C4-2B (cell line): ENCODE measurements around the gene SYTL1.

Experiments used
- ZFX ChIP-seq: fragments of 450-650 bp; IDR thresholded peaks from 2 replicates; pipeline ENCODE4 v1.6.1; 2017
- TF ChIP-seq, protein P1 (sequence below): fragments of 450-650 bp; conservative IDR thresholded peaks from 2 replicates; pipeline ENCODE4 v1.5.1; 2017; ENCODE audit warnings: mild to moderate bottlenecking

DNA sequence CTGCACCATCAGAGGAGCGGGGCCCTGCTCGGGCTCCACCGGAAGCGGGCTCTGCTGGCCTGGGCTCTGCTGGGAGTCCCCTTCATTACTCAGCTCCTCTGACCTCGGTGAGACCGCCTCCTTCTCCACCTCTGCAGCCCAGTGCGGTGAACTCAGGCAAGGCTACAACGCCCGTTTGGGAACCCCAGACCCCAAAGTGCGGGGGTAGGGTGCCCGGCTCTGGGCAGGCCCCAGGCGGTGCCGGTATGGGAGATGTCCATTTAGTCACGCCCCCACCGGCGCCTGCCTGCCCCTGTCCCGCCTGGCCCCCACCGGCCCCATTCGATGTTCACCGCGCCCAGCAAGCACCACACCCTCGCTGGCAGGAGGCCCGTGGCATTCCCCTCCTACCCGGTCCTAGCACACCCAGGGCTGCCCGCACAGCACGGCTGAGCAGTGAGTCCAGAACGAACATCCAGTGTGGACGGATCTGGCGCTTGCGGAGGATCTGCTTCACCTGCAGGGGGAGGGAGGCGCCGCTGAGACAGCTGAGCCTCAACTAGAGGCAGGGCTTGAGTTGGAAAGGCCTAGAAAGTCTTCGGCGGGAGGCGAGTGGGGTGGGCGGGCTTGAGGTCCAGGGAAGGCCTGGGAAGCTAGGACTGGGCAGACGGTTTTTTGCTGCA is 14.9 kb downstream of the SYTL1 start:
- TF ChIP-seq, protein P1, sequence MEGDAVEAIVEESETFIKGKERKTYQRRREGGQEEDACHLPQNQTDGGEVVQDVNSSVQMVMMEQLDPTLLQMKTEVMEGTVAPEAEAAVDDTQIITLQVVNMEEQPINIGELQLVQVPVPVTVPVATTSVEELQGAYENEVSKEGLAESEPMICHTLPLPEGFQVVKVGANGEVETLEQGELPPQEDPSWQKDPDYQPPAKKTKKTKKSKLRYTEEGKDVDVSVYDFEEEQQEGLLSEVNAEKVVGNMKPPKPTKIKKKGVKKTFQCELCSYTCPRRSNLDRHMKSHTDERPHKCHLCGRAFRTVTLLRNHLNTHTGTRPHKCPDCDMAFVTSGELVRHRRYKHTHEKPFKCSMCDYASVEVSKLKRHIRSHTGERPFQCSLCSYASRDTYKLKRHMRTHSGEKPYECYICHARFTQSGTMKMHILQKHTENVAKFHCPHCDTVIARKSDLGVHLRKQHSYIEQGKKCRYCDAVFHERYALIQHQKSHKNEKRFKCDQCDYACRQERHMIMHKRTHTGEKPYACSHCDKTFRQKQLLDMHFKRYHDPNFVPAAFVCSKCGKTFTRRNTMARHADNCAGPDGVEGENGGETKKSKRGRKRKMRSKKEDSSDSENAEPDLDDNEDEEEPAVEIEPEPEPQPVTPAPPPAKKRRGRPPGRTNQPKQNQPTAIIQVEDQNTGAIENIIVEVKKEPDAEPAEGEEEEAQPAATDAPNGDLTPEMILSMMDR: no peak
- no peak for TF ChIP-seq ZFX
